GM12801 (cell line): ENCODE measurements around the gene PLCXD1.

Experiments
- TF ChIP-seq, protein P1 (sequence below): IDR thresholded peaks from one replicate; pipeline ENCODE4 v1.5.1; 2011; ENCODE audit warnings: control low read depth; ENCODE audit not compliant: insufficient read length; ENCODE audit errors: extremely low read depth

Gene PLCXD1

DNA sequence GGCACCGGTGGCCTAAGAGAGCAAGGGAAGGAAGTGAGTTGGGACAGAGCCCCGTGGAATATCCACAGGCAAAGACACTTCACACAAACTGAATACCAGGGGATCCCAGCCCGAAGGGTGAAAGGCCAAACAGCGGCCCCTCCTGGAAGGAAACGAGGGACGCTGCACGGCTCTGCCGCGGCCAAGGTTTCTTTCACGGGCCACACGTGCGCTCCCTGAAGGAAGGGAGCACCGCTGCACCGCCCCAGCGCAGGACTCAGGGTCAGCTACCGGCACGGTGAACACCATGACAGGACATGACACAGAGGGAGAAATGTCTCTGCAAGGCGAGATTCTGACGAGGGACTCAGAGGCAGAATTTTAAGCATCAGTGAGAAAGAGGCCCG lies 69.0 kb downstream of the PLCXD1 start:
- TF ChIP-seq, protein P1, sequence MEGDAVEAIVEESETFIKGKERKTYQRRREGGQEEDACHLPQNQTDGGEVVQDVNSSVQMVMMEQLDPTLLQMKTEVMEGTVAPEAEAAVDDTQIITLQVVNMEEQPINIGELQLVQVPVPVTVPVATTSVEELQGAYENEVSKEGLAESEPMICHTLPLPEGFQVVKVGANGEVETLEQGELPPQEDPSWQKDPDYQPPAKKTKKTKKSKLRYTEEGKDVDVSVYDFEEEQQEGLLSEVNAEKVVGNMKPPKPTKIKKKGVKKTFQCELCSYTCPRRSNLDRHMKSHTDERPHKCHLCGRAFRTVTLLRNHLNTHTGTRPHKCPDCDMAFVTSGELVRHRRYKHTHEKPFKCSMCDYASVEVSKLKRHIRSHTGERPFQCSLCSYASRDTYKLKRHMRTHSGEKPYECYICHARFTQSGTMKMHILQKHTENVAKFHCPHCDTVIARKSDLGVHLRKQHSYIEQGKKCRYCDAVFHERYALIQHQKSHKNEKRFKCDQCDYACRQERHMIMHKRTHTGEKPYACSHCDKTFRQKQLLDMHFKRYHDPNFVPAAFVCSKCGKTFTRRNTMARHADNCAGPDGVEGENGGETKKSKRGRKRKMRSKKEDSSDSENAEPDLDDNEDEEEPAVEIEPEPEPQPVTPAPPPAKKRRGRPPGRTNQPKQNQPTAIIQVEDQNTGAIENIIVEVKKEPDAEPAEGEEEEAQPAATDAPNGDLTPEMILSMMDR, result no peak

DNA sequence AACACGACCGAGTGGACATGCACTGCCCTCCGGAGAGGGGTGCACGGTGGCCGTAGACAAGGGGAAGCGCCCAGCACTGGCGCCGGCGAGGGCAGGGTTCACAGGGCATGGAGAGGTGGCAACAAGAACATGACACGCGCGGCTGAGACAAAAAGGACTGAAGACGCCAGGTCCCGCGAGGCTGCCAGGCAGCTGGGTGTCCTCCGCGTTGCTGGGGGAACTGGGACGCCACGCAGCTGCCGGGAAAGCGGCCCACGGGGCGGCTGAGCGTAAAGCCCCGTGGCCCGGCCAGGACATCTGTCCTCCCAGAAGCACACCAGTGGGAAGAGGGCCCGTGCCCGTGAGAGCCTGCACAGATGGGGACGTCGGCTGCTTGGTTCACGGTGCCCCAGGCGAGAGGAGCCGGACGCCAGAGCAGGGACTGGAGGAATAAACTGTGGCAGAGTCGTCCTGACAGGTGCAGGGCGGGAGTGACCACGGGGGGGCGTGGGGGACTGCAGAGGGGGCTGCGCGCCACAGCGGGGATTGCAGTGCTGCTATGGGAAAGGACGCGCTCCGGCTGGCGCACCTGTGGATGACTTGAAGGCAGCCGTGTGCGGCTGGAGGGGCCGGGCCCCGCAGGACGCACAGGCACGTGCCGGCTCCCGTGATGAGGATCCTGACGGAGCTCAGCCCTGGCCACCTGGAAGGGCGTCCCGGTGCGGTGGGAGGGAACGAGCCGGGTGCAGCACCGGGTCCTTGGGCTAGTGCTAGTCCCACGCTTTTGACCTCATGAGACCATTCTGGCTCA lies 69.5 kb downstream of the PLCXD1 start:
- TF ChIP-seq, protein P1, result no peak

DNA sequence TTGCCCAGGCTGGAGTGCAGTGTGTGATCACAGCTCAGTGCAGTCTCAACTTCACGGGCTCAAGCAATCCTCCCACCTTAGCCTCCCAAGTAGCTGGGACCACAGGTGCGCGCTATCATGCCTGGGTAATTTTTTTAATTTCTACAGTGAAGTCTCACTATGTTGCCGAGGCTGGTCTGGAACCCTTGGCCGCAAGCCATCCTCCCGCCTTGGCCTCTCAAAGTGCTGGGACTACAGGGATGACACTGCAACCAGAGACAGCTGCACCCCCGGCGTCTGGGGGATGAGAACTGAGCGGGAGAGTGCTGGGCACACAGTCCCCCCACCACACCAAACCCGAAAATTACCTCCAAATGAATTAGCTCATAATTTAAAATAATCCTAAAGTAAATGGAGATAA lies 70.6 kb downstream of the PLCXD1 start:
- TF ChIP-seq, protein P1, result no peak

DNA sequence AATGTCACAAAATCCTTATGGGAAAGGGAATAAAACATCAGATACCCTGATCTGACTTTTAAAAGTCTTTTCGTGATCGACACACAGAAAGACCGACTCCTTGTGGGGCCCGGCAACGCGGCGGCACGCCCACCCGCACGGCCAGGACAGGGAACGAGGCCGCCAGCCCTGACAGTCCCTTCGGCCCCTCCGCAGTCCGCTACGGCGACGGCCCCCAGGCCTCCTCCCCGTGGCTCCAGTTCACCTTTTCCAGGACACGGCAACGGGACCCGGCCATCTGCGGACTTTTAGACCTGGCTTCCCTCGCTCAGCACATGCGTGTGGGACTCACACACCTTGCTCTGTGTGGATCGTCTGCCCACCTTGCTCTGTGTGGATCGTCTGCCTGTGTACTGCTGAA lies 71.0 kb downstream of the PLCXD1 start:
- TF ChIP-seq, protein P1, result no peak

DNA sequence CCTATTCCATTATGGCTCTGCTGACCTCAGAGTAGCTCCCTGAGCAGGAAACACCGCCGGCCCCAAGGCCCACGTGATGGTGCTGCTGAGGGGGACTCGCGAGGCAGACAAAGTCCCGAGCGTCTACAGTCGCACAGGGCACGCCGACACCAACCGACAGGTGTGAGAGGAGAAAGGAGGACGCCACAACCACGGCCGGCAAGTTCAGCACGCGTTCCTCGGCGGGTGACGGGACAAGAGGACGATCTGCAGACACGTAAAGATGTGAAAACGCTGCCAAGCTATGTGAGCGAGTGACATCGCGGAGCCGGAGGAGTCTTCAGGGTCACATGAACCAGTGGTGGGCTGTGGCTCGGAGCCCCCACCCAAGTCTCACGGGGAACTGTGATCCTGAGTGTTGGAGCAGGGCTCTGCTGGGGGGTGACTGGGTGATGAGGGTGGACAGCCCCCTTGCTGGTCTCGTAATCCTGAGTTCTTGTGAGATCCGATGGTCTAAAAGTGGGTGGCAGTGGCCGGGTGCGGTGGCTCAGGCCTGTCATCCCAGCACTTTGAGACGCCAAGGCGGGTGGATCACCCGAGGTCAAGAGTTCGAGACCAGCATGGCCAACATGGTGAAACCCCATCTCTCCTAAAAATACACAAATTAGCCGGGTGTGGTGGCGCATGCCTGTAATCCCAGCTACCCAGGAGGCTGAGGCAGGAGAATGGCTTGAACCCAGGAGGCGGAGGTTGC lies 71.6 kb downstream of the PLCXD1 start:
- TF ChIP-seq, protein P1, result no peak
